Mesenchymal stem cell (in vitro differentiated cells and primary cell): Measurements from ENCODE around the gene HOXA7.

Source experiments
- DNase-seq: peaks from one replicate; pipeline ENCODE4 v3.0.0-alpha.2; 2013
- H2AFZ ChIP-seq: one replicate; pipeline ENCODE4 v1.6.1; 2013; ENCODE audit warnings: low read depth, mild to moderate bottlenecking, control low read depth, inconsistent platforms, low read length, moderate library complexity
- H2AK5ac ChIP-seq: 2 replicates; pipeline ENCODE4 v1.6.1; 2013; ENCODE audit warnings: low read length, moderate library complexity, mild to moderate bottlenecking, inconsistent platforms; ENCODE audit not compliant: severe bottlenecking
- H2BK120ac ChIP-seq: one replicate; pipeline ENCODE4 v1.6.1; 2013; ENCODE audit warnings: low read depth, mild to moderate bottlenecking, inconsistent platforms, low read length, moderate library complexity
- H2BK12ac ChIP-seq, 2 experiments: one replicate each; pipeline ENCODE4 v1.6.1; 2013; ENCODE audit warnings: inconsistent platforms in 2 of 2, low read length in 2 of 2, mild to moderate bottlenecking in 2 of 2, moderate library complexity in 2 of 2, control low read depth in 1 of 2
- H2BK15ac ChIP-seq: one replicate; pipeline ENCODE4 v1.6.1; 2013; ENCODE audit warnings: mild to moderate bottlenecking, low read depth, inconsistent platforms; ENCODE audit not compliant: poor library complexity, severe bottlenecking
- H2BK5ac ChIP-seq: 2 replicates; pipeline ENCODE4 v1.6.1; 2013; ENCODE audit warnings: low read depth, mild to moderate bottlenecking, low read length, control low read depth, inconsistent platforms; ENCODE audit not compliant: poor library complexity, severe bottlenecking
- H3K14ac ChIP-seq, 2 experiments: one replicate each; pipeline ENCODE4 v1.6.1; 2013; ENCODE audit warnings: inconsistent platforms in 2 of 2, low read length in 2 of 2, control low read depth in 1 of 2, mild to moderate bottlenecking in 1 of 2, moderate library complexity in 1 of 2
- H3K18ac ChIP-seq, 2 experiments: one replicate each; pipeline ENCODE4 v1.6.1; 2013; ENCODE audit warnings: inconsistent platforms in 2 of 2, low read length in 2 of 2, control low read depth in 1 of 2, low read depth in 1 of 2, mild to moderate bottlenecking in 1 of 2
- H3K23ac ChIP-seq, 2 experiments: one replicate each; pipeline ENCODE4 v1.6.1; 2013; ENCODE audit warnings: inconsistent platforms in 2 of 2, low read length in 2 of 2, mild to moderate bottlenecking in 2 of 2, moderate library complexity in 2 of 2, control low read depth in 1 of 2
- H3K27ac ChIP-seq: 2 replicates; pipeline ENCODE4 v1.5.1; 2013; ENCODE audit warnings: mild to moderate bottlenecking, moderate library complexity, low read length, control low read depth, inconsistent platforms; ENCODE audit not compliant: poor library complexity, severe bottlenecking
- H3K27me3 ChIP-seq, 2 experiments: 2 replicates each; pipeline versions ENCODE4 v1.6.1 to v1.7.0; 2013; ENCODE audit warnings: low read length in 2 of 2, mild to moderate bottlenecking in 2 of 2, moderate library complexity in 2 of 2, control low read depth in 1 of 2, inconsistent platforms in 1 of 2; ENCODE audit not compliant: control insufficient read depth in 1 of 2, insufficient read depth in 1 of 2
- H3K36me3 ChIP-seq, 2 experiments: 2 replicates each; pipeline versions ENCODE4 v1.6.1 to v1.7.0; 2013; ENCODE audit warnings: low read length in 2 of 2, control low read depth in 1 of 2, inconsistent platforms in 1 of 2, low read depth in 1 of 2, mild to moderate bottlenecking in 1 of 2; ENCODE audit not compliant: insufficient read depth in 2 of 2, control insufficient read depth in 1 of 2
- H3K4ac ChIP-seq, 2 experiments: one replicate each; pipeline ENCODE4 v1.6.1; 2013; ENCODE audit warnings: inconsistent platforms in 2 of 2, low read length in 2 of 2, mild to moderate bottlenecking in 2 of 2, moderate library complexity in 2 of 2, control low read depth in 1 of 2, low read depth in 1 of 2
- H3K4me1 ChIP-seq: 2 replicates; pipeline ENCODE4 v1.6.1; 2013; ENCODE audit warnings: low read depth, low read length, control low read depth; ENCODE audit not compliant: control insufficient read depth, insufficient read depth
- H3K4me2 ChIP-seq: 2 replicates; pipeline ENCODE4 v1.6.1; 2013; ENCODE audit warnings: low read length, mild to moderate bottlenecking, inconsistent platforms; ENCODE audit not compliant: poor library complexity, severe bottlenecking
- H3K4me3 ChIP-seq, 2 experiments: 2 replicates each; pipeline versions ENCODE4 v1.5.1 to v1.7.0; 2013; ENCODE audit warnings: low read length in 2 of 2, mild to moderate bottlenecking in 2 of 2, control low read depth in 1 of 2, low read depth in 1 of 2; ENCODE audit not compliant: insufficient read depth in 1 of 2
- H3K79me1 ChIP-seq: replicated peaks from 2 replicates; pipeline ENCODE4 v1.6.1; 2013; ENCODE audit warnings: mild to moderate bottlenecking, control low read depth, low read length, inconsistent platforms; ENCODE audit not compliant: poor library complexity, severe bottlenecking
- H3K9ac ChIP-seq: 2 replicates; pipeline ENCODE4 v1.7.0; 2013; ENCODE audit warnings: mild to moderate bottlenecking, low read length, moderate library complexity
- H3K9me3 ChIP-seq: 2 replicates; pipeline ENCODE4 v1.7.0; 2013; ENCODE audit warnings: mild to moderate bottlenecking, low read length; ENCODE audit not compliant: control insufficient read depth
- H4K8ac ChIP-seq: one replicate; pipeline ENCODE4 v1.6.1; 2013; ENCODE audit warnings: inconsistent platforms, mild to moderate bottlenecking, low read length, moderate library complexity
- H4K91ac ChIP-seq: one replicate; pipeline ENCODE4 v1.6.1; 2013; ENCODE audit warnings: mild to moderate bottlenecking, low read length, inconsistent platforms
- WGBS: methylation state at CpG from one replicate; pipeline ENCODE4 v1.1.7; 2013; ENCODE audit warnings: mixed read lengths; 5-methylcytosine and 5-hydroxymethylcytosine counted together

Gene HOXA7

GRCh38 chr7:27203365-27203953 lies 47.0 kb upstream of the HOXA7 start:
- Histone ChIP-seq H3K4me1 (peaks cover 37% of the 10 kb centered on the region), H3K23ac (no peak overlapping the region), H3K9me3 (no peaks in the 10 kb centered on the region), H2BK15ac (no peak overlapping the region), H3K4ac (no peak overlapping the region), H3K79me1 (no peaks in the 10 kb centered on the region), H4K8ac (no peak overlapping the region), H3K14ac (no peak overlapping the region), H3K27me3 (peaks cover 86 to 91% of the 10 kb centered on the region in 2 experiments), H2BK120ac (no peak overlapping the region), H3K36me3 (no peaks in the 10 kb centered on the region), H2AK5ac (no peak overlapping the region), H3K4me3 (no peak overlapping the region), H3K27ac (no peak overlapping the region), H2BK5ac (no peak overlapping the region), H2AFZ (no peak overlapping the region), H4K91ac (no peak overlapping the region), H3K18ac (no peak overlapping the region), H3K9ac (no peak overlapping the region), H2BK12ac (no peak overlapping the region), H3K4me2 (no peak overlapping the region)
- 13% methylated on average over 10 of the region's 10 CpGs for WGBS
- no peak for DNase-seq

DNA sequence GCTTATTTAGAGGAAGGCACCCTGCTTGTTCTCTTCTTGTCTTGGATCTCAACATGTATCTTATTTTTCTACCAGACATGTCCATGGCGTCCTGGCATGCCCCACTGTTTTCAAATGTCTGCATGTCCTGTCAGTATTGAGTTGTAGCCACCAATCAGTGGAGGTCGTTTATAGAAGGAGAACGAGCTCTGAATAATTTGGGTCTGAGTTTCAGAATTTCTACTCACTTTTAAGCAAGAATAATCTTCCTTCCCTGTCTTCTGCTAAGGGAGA lies 46.3 kb upstream of the HOXA7 start:
- H3K27me3 ChIP-seq: peaks cover 86 to 92% of the 10 kb centered on the region in 2 experiments
- no peak overlapping the region for H4K8ac ChIP-seq
- H2BK5ac ChIP-seq: no peak overlapping the region
- no peak overlapping the region for H2AK5ac ChIP-seq
- no peak overlapping the region for H4K91ac ChIP-seq
- H3K4me2 ChIP-seq: no peak overlapping the region
- no peak overlapping the region for H2BK12ac ChIP-seq
- no peak overlapping the region for H2BK120ac ChIP-seq
- no peak overlapping the region for H3K4ac ChIP-seq
- no peak overlapping the region for H3K9ac ChIP-seq
- H3K4me1 ChIP-seq: peaks cover 37% of the 10 kb centered on the region
- no peak overlapping the region for H3K27ac ChIP-seq
- no peak overlapping the region for H2AFZ ChIP-seq
- H2BK15ac ChIP-seq: no peak overlapping the region
- no peaks in the 10 kb centered on the region for H3K9me3 ChIP-seq
- no peak for DNase-seq
- no peak overlapping the region for H3K4me3 ChIP-seq
- WGBS: 8% methylated on average over 2 of the region's 3 CpGs
- H3K14ac ChIP-seq: no peak overlapping the region
- H3K23ac ChIP-seq: no peak overlapping the region
- no peaks in the 10 kb centered on the region for H3K79me1 ChIP-seq
- H3K18ac ChIP-seq: no peak overlapping the region
- no peaks in the 10 kb centered on the region for H3K36me3 ChIP-seq

GRCh38 chr7:27202018-27202861 lies 45.8 kb upstream of the HOXA7 start:
- no peak overlapping the region for H3K4me2 ChIP-seq
- no peak overlapping the region for H2BK15ac ChIP-seq
- DNase-seq: peak; percentile 18
- H3K14ac ChIP-seq: no peak overlapping the region
- H3K4ac ChIP-seq: no peak overlapping the region
- no peaks in the 10 kb centered on the region for H3K36me3 ChIP-seq
- H4K8ac ChIP-seq: no peak overlapping the region
- H3K18ac ChIP-seq: no peak overlapping the region
- H2BK120ac ChIP-seq: no peak overlapping the region
- no peaks in the 10 kb centered on the region for H3K9me3 ChIP-seq
- H3K4me3 ChIP-seq: no peak overlapping the region
- H3K27me3 ChIP-seq: peaks cover 89 to 92% of the 10 kb centered on the region in 2 experiments
- H3K23ac ChIP-seq: no peak overlapping the region
- no peaks in the 10 kb centered on the region for H3K79me1 ChIP-seq
- no peak overlapping the region for H2AFZ ChIP-seq
- H3K27ac ChIP-seq: no peak overlapping the region
- H2AK5ac ChIP-seq: no peak overlapping the region
- no peak overlapping the region for H2BK5ac ChIP-seq
- peaks cover 37% of the 10 kb centered on the region for H3K4me1 ChIP-seq
- no peak overlapping the region for H4K91ac ChIP-seq
- H2BK12ac ChIP-seq: no peak overlapping the region
- 7% methylated on average over 23 of the region's 30 CpGs for WGBS
- no peak overlapping the region for H3K9ac ChIP-seq

DNA sequence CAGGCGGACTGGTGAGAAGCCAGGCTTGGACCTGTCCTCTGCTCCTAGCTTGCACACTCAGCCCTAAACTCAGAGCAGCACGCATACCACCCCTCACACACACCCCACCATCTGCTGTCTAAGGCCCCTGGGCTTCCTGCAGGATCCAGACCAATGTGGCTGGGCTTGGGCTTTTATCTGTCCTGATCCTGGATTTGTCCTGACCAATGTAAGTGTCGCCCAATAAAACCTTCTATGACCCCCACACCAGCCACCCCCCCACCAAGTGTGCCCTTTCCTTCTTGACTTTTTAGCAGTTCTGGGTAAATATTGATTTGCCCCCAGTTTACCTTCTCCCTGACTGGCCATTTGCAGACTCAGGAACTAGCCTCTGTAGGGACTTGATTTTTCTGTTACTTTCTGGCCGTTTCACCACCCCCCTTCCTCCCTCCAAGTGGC lies 45.1 kb upstream of the HOXA7 start:
- Histone ChIP-seq H3K23ac (peak overlapping the region in 1 of 2 experiments; percentile 27), H3K36me3 (no peaks in the 10 kb centered on the region), H2BK5ac (no peak overlapping the region), H3K4me1 (peaks cover 37% of the 10 kb centered on the region), H3K4me3 (peak overlapping the region in 1 of 2 experiments; percentile 75), H3K14ac (no peak overlapping the region), H2BK12ac (no peak overlapping the region), H2BK15ac (no peak overlapping the region), H3K4me2 (no peak overlapping the region), H3K18ac (no peak overlapping the region), H2AFZ (no peak overlapping the region), H2BK120ac (no peak overlapping the region), H2AK5ac (no peak overlapping the region), H3K9ac (no peak overlapping the region), H4K8ac (no peak overlapping the region), H3K79me1 (no peaks in the 10 kb centered on the region), H3K27ac (no peak overlapping the region), H3K9me3 (no peaks in the 10 kb centered on the region), H3K27me3 (peaks cover 86 to 92% of the 10 kb centered on the region in 2 experiments), H4K91ac (no peak overlapping the region), H3K4ac (no peak overlapping the region)
- 21% methylated on average over 4 of the region's 4 CpGs for WGBS
- no peak for DNase-seq
